ENCODE results near the gene ANKRD65.
"Not testable (repeated sequence)": the region's sequence is repeated elsewhere in the genome, so short reads cannot be mapped to it uniquely, and the experiment has no call there.

ANKRD65 gene

GRCh38 chr1:1455366-1455884 is 34.3 kb upstream of the ANKRD65 start:
- TF ChIP-seq CTCF (IDR thresholded peaks at IDR 0.05; ENCODE audit: insufficient read depth, low read length) (no peak), REST (IDR thresholded peaks at IDR 0.05; ENCODE audit: insufficient replicate concordance, low read depth) (no peak), GABPA (IDR thresholded peaks at IDR 0.05; ENCODE audit: low read depth) (no peak), SPI1 (IDR thresholded peaks at IDR 0.05; ENCODE audit: borderline replicate concordance, low read depth) (no peak)
- no peak overlapping the region for H3K4me3 ChIP-seq (replicated peaks; ENCODE audit: insufficient read depth, low read length)
- no peak for DNase-seq (ENCODE audit: low read depth in 1 of 2, low spot score in 1 of 2)
- H3K27me3 ChIP-seq (ENCODE audit: insufficient read depth, poor library complexity, severe bottlenecking), result no peaks in the 10 kb centered on the region
- no peak overlapping the region for H3K27ac ChIP-seq (replicated peaks)

GRCh38 chr1:1454286-1455056 is 33.4 kb upstream of the ANKRD65 start:
- DNase-seq (ENCODE audit: low read depth in 1 of 2, low spot score in 1 of 2); H3K27ac ChIP-seq (replicated peaks); H3K27me3 ChIP-seq (ENCODE audit: insufficient read depth, poor library complexity, severe bottlenecking); H3K4me3 ChIP-seq (replicated peaks; ENCODE audit: insufficient read depth, low read length): not testable (repeated sequence)

- no peak overlapping the region for H3K4me3 ChIP-seq (replicated peaks; ENCODE audit: insufficient read depth, low read length)
- TF ChIP-seq POLR2AphosphoS5 (IDR thresholded peaks at IDR 0.05; ENCODE audit: low read depth) (no peak), SPI1 (IDR thresholded peaks at IDR 0.05; ENCODE audit: borderline replicate concordance, low read depth) (no peak), GABPA (IDR thresholded peaks at IDR 0.05; ENCODE audit: low read depth) (no peak), REST (IDR thresholded peaks at IDR 0.05; ENCODE audit: insufficient replicate concordance, low read depth) (no peak), CTCF (IDR thresholded peaks at IDR 0.05; ENCODE audit: insufficient read depth, low read length) (no peak)
- DNase-seq (ENCODE audit: low read depth in 1 of 2, low spot score in 1 of 2), result no peak
- H3K27ac ChIP-seq (replicated peaks), result no peak overlapping the region
- no peaks in the 10 kb centered on the region for H3K27me3 ChIP-seq (ENCODE audit: insufficient read depth, poor library complexity, severe bottlenecking)
Measured at GRCh38 chr1:1452882-1453281, 31.8 kb upstream of the ANKRD65 start.

- H3K27ac ChIP-seq (replicated peaks); DNase-seq (ENCODE audit: low read depth in 1 of 2, low spot score in 1 of 2); H3K27me3 ChIP-seq (ENCODE audit: insufficient read depth, poor library complexity, severe bottlenecking); H3K4me3 ChIP-seq (replicated peaks; ENCODE audit: insufficient read depth, low read length): not testable (repeated sequence)
Measured at GRCh38 chr1:1452365-1452739, 31.3 kb upstream of the ANKRD65 start.
